ENCODE data around the gene APC.
A peak's percentile ranks its signal among the peaks of the same experiment; 100 is the strongest.
"Not testable (repeated sequence)": the region's sequence is repeated elsewhere in the genome, so short reads cannot be mapped to it uniquely, and the experiment has no call there.

The APC gene

DNA sequence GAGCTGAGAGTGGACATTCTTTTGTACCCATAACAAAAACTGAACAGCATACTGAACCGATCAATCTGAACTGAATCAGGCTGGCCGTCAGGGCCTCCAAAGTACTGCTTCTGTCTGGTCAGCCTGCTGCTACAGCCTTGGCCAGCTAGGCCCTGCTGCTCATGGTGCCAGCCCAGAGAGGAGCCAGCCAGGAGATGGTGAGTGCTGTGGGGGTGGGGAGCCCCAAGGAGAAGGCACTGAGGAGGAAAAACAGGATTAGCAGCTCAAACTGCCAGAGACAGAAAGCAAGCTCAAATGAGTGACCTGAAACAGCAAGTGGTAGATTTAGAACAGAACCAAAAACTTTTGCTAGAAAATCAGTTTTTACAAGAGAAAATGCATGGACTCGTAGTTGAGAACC, 147.3 kb downstream of the APC start:
- H3K27me3 Mint-ChIP-seq (ENCODE audit: low read depth, poor library complexity) = no peaks in the 10 kb centered on the region
- H3K4me3 Mint-ChIP-seq = no peak overlapping the region
- no peaks in the 10 kb centered on the region for H3K4me1 Mint-ChIP-seq
- DNase-seq = no peak
- H3K9me3 Mint-ChIP-seq = no peaks in the 10 kb centered on the region
- H3K36me3 Mint-ChIP-seq (ENCODE audit: low read depth) = peaks cover 25% of the 10 kb centered on the region
- H3K27ac Mint-ChIP-seq = no peak overlapping the region
- TF ChIP-seq, protein P1, sequence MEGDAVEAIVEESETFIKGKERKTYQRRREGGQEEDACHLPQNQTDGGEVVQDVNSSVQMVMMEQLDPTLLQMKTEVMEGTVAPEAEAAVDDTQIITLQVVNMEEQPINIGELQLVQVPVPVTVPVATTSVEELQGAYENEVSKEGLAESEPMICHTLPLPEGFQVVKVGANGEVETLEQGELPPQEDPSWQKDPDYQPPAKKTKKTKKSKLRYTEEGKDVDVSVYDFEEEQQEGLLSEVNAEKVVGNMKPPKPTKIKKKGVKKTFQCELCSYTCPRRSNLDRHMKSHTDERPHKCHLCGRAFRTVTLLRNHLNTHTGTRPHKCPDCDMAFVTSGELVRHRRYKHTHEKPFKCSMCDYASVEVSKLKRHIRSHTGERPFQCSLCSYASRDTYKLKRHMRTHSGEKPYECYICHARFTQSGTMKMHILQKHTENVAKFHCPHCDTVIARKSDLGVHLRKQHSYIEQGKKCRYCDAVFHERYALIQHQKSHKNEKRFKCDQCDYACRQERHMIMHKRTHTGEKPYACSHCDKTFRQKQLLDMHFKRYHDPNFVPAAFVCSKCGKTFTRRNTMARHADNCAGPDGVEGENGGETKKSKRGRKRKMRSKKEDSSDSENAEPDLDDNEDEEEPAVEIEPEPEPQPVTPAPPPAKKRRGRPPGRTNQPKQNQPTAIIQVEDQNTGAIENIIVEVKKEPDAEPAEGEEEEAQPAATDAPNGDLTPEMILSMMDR (IDR thresholded peaks at IDR 0.05) = no peak

- Mint-ChIP-seq H3K27ac (no peak overlapping the region), H3K4me1 (no peaks in the 10 kb centered on the region), H3K4me3 (no peak overlapping the region), H3K36me3 (ENCODE audit: low read depth) (peaks cover 26% of the 10 kb centered on the region), H3K27me3 (ENCODE audit: low read depth, poor library complexity) (no peaks in the 10 kb centered on the region), H3K9me3 (no peaks in the 10 kb centered on the region)
- TF ChIP-seq, protein P1 (IDR thresholded peaks at IDR 0.05) = no peak
- DNase-seq = no peak
Observed at GRCh38 chr5:112886975-112887374, 149.3 kb downstream of the APC start.

DNA sequence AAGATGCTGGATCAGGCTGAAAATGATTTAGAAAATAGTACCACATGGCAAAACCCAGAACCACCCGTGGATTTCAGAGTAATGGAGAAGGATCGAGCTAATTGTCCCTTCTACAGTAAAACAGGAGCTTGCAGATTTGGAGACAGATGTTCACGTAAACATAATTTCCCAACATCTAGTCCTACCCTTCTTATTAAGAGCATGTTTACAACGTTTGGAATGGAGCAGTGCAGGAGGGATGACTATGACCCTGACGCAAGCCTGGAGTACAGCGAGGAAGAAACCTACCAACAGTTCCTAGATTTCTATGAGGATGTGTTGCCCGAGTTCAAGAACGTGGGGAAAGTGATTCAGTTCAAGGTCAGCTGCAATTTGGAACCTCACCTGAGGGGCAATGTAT, 154.4 kb downstream of the APC start:
- H3K4me1 Mint-ChIP-seq; DNase-seq; H3K4me3 Mint-ChIP-seq; H3K27me3 Mint-ChIP-seq (ENCODE audit: low read depth, poor library complexity); H3K9me3 Mint-ChIP-seq: not testable (repeated sequence)
- Mint-ChIP-seq H3K27ac (peak overlapping the region; percentile 81), H3K36me3 (ENCODE audit: low read depth) (peaks cover 45% of the 10 kb centered on the region)

GRCh38 chr5:112892776-112893175, 155.1 kb downstream of the APC start:
- peaks cover 2% of the 10 kb centered on the region for H3K27me3 Mint-ChIP-seq (ENCODE audit: low read depth, poor library complexity)
- DNase-seq = no peak
- no peaks in the 10 kb centered on the region for H3K4me1 Mint-ChIP-seq
- H3K36me3 Mint-ChIP-seq (ENCODE audit: low read depth) = peaks cover 52% of the 10 kb centered on the region
- no peaks in the 10 kb centered on the region for H3K9me3 Mint-ChIP-seq
- TF ChIP-seq, protein P1 (IDR thresholded peaks at IDR 0.05) = no peak
- peak overlapping the region; percentile 81 for H3K27ac Mint-ChIP-seq
- H3K4me3 Mint-ChIP-seq = no peak overlapping the region

DNA sequence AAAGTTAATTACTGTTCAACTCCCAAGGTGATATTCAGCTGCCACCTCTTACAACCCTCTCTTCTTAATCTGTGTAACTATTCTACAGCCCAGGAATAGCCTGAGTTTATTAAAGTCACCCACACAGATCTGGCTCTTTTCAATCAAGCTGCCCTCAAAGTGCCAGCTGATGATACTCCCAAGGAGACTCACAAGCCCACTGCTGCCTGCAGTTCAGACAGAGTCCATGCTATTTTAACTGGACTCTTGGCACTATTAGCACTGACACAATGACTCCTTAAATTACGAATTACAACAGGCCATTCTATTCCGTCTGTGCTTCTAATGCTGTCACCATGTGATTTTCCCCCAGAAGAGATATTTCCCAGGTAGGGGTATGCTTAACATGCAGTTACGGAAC, 158.0 kb downstream of the APC start:
- Mint-ChIP-seq H3K9me3 (no peaks in the 10 kb centered on the region), H3K36me3 (ENCODE audit: low read depth) (peaks cover 67% of the 10 kb centered on the region), H3K27ac (no peak overlapping the region), H3K4me1 (no peaks in the 10 kb centered on the region), H3K27me3 (ENCODE audit: low read depth, poor library complexity) (peaks cover 2% of the 10 kb centered on the region), H3K4me3 (no peak overlapping the region)
- TF ChIP-seq, protein P1 (IDR thresholded peaks at IDR 0.05) = no peak
- DNase-seq = no peak
